ENCODE measurements around the gene ANKS1B. TPM values are rescaled to one million over a fixed set of nuclear protein-coding genes. Genes with fewer than 3 reads are reported as not detected.

Gene ANKS1B
- polyA plus RNA-seq, 3 donors = not detected

- Mint-ChIP-seq H3K27ac (no peak overlapping the region), H3K4me3 (no peak overlapping the region), H3K4me1 (no peaks in the 10 kb centered on the region), H3K9me3 (peaks cover 0 to 6% (median 0%) of the 10 kb centered on the region in 7 donors), H3K27me3 (ENCODE audit: low read depth in 3 of 3) (peaks cover 0 to 5% (median 3%) of the 10 kb centered on the region in 3 donors), H3K36me3 (no peaks in the 10 kb centered on the region)
- no peak for TF ChIP-seq CTCF (IDR thresholded peaks at IDR 0.05)
- no peak overlapping the region for H3K4me3 ChIP-seq (replicated peaks in 1 of 3; ENCODE audit: low read depth in 2 of 3, low read length in 3 of 3)
- 47% methylated on average over 3 of the region's 3 CpGs for WGBS (ENCODE audit: insufficient coverage)
- H3K36me3 ChIP-seq (replicated peaks in 1 of 2; ENCODE audit: control insufficient read depth in 1 of 2, insufficient read depth in 2 of 2, low read length in 2 of 2) = no peaks in the 10 kb centered on the region
- no peak overlapping the region for H2AFZ ChIP-seq (ENCODE audit: insufficient read depth, low read depth, low read length, poor library complexity, severe bottlenecking)
- H3K4me2 ChIP-seq (replicated peaks; ENCODE audit: extremely low read depth, low read length, poor library complexity, severe bottlenecking) = no peak overlapping the region
- no peaks in the 10 kb centered on the region for H3K9me3 ChIP-seq (replicated peaks in 1 of 2; ENCODE audit: control insufficient read depth in 1 of 2, insufficient read depth in 1 of 2, low read length in 2 of 2)
- H3K27me3 ChIP-seq (ENCODE audit: control insufficient read depth in 2 of 2, insufficient read depth in 2 of 2, low read length in 2 of 2) = no peaks in the 10 kb centered on the region
- H3K27ac ChIP-seq (ENCODE audit: low read depth in 1 of 2, low read length in 2 of 2) = no peak overlapping the region
- no peaks in the 10 kb centered on the region for H3K4me1 ChIP-seq (ENCODE audit: control insufficient read depth in 1 of 2, insufficient read depth in 2 of 2, low read length in 2 of 2)
- H3K9ac ChIP-seq (ENCODE audit: insufficient read depth, low read length, poor library complexity, severe bottlenecking) = no peak overlapping the region
- DNase-seq = no peak
- H3K79me2 ChIP-seq (ENCODE audit: insufficient read depth, low read length) = no peaks in the 10 kb centered on the region
- H4K20me1 ChIP-seq (ENCODE audit: insufficient read depth, low read length) = no peaks in the 10 kb centered on the region
- intact Hi-C loops (cut with micrococcal nuclease) = no loop called here
These were observed 891.6 kb downstream of the ANKS1B start for GRCh38 chr12:99093166-99093565.

- DNase-seq = no peak
- no peaks in the 10 kb centered on the region for H3K36me3 ChIP-seq (replicated peaks in 1 of 2; ENCODE audit: control insufficient read depth in 1 of 2, insufficient read depth in 2 of 2, low read length in 2 of 2)
- Mint-ChIP-seq H3K9me3 (peaks cover 0 to 6% (median 0%) of the 10 kb centered on the region in 7 donors), H3K27me3 (ENCODE audit: low read depth in 3 of 3) (peaks cover 0 to 5% (median 3%) of the 10 kb centered on the region in 3 donors), H3K4me3 (no peak overlapping the region), H3K27ac (no peak overlapping the region), H3K4me1 (no peaks in the 10 kb centered on the region), H3K36me3 (no peaks in the 10 kb centered on the region)
- no peaks in the 10 kb centered on the region for H3K4me1 ChIP-seq (ENCODE audit: control insufficient read depth in 1 of 2, insufficient read depth in 2 of 2, low read length in 2 of 2)
- H3K4me2 ChIP-seq (replicated peaks; ENCODE audit: extremely low read depth, low read length, poor library complexity, severe bottlenecking) = no peak overlapping the region
- H3K9ac ChIP-seq (ENCODE audit: insufficient read depth, low read length, poor library complexity, severe bottlenecking) = no peak overlapping the region
- no peak for TF ChIP-seq CTCF (IDR thresholded peaks at IDR 0.05)
- H3K9me3 ChIP-seq (replicated peaks in 1 of 2; ENCODE audit: control insufficient read depth in 1 of 2, insufficient read depth in 1 of 2, low read length in 2 of 2) = no peaks in the 10 kb centered on the region
- no peaks in the 10 kb centered on the region for H4K20me1 ChIP-seq (ENCODE audit: insufficient read depth, low read length)
- no peak overlapping the region for H2AFZ ChIP-seq (ENCODE audit: insufficient read depth, low read depth, low read length, poor library complexity, severe bottlenecking)
- no peaks in the 10 kb centered on the region for H3K79me2 ChIP-seq (ENCODE audit: insufficient read depth, low read length)
- intact Hi-C loops (cut with micrococcal nuclease) = no loop called here
- H3K27ac ChIP-seq (ENCODE audit: low read depth in 1 of 2, low read length in 2 of 2) = no peak overlapping the region
- no peaks in the 10 kb centered on the region for H3K27me3 ChIP-seq (ENCODE audit: control insufficient read depth in 2 of 2, insufficient read depth in 2 of 2, low read length in 2 of 2)
- no peak overlapping the region for H3K4me3 ChIP-seq (replicated peaks in 1 of 3; ENCODE audit: low read depth in 2 of 3, low read length in 3 of 3)
- whole genome bisulfite sequencing (ENCODE audit: insufficient coverage) = 75% methylated on average over 3 of the region's 9 CpGs
These were observed 892.5 kb downstream of the ANKS1B start for GRCh38 chr12:99092100-99092851.

Measured in CD14-positive monocyte (primary cell).